ENCODE results near the gene IL5RA. TPM values are rescaled to one million over a fixed set of nuclear protein-coding genes. Genes with fewer than 3 reads are reported as not detected.
A peak's percentile ranks its signal among the peaks of the same experiment; 100 is the strongest.

Gene IL5RA
- total RNA-seq, 2 donors from 2014 or later: not detected

GRCh38 chr3:3117651-3118050, 7.5 kb upstream of the IL5RA start:
- no peaks in the 10 kb centered on the region for H3K9me3 ChIP-seq (ENCODE audit: control insufficient read depth, low read length)
- no peak overlapping the region for H3K4me3 Mint-ChIP-seq
- WGBS, 2 experiments (ENCODE audit: insufficient coverage in 1 of 2, insufficient read length in 1 of 2): 82 to 100% methylated on average over 1 to 2 of the region's 2 CpGs
- H3K4me1 ChIP-seq (ENCODE audit: control insufficient read depth, insufficient read depth, low read length): no peaks in the 10 kb centered on the region
- no peaks in the 10 kb centered on the region for H3K36me3 ChIP-seq (ENCODE audit: control insufficient read depth, insufficient read depth, low read length)
- no peaks in the 10 kb centered on the region for H3K36me3 Mint-ChIP-seq (ENCODE audit: low read depth)
- H3K9ac ChIP-seq (ENCODE audit: extremely low read depth, low read length, poor library complexity, severe bottlenecking): no peak overlapping the region
- TF ChIP-seq CTCF (conservative IDR thresholded peaks at IDR 0.05): no peak
- no peaks in the 10 kb centered on the region for H3K9me3 Mint-ChIP-seq
- no peak overlapping the region for H3K4me3 ChIP-seq (ENCODE audit: low read length)
- H3K27me3 ChIP-seq (ENCODE audit: control insufficient read depth, insufficient read depth, low read length, poor library complexity, severe bottlenecking): no peaks in the 10 kb centered on the region
- DNase-seq: no peak
- H3K27ac Mint-ChIP-seq: no peak overlapping the region
- no peak overlapping the region for H3K27ac ChIP-seq (ENCODE audit: low read depth, low read length)
- peaks cover 6% of the 10 kb centered on the region for H3K27me3 Mint-ChIP-seq (ENCODE audit: insufficient read depth)
- H3K4me1 Mint-ChIP-seq: no peaks in the 10 kb centered on the region

GRCh38 chr3:3113042-3113709, 3.0 kb upstream of the IL5RA start:
- no peaks in the 10 kb centered on the region for H3K9me3 Mint-ChIP-seq
- H3K27me3 Mint-ChIP-seq (ENCODE audit: insufficient read depth): peaks cover 9% of the 10 kb centered on the region
- no peak for TF ChIP-seq CTCF (conservative IDR thresholded peaks at IDR 0.05)
- no peak overlapping the region for H3K27ac ChIP-seq (ENCODE audit: low read depth, low read length)
- DNase-seq: no peak
- H3K4me3 Mint-ChIP-seq: no peak overlapping the region
- no peaks in the 10 kb centered on the region for H3K9me3 ChIP-seq (ENCODE audit: control insufficient read depth, low read length)
- H3K4me3 ChIP-seq (ENCODE audit: low read length): no peak overlapping the region
- H3K4me1 Mint-ChIP-seq: peaks cover 21% of the 10 kb centered on the region
- no peaks in the 10 kb centered on the region for H3K36me3 ChIP-seq (ENCODE audit: control insufficient read depth, insufficient read depth, low read length)
- no peak overlapping the region for H3K9ac ChIP-seq (ENCODE audit: extremely low read depth, low read length, poor library complexity, severe bottlenecking)
- H3K36me3 Mint-ChIP-seq (ENCODE audit: low read depth): no peaks in the 10 kb centered on the region
- 70% methylated on average over 4 of the region's 4 CpGs; no CpG with 5 or more reads in 1 of the 2 experiments for WGBS, 2 experiments (ENCODE audit: insufficient coverage in 1 of 2, insufficient read length in 1 of 2)
- peaks cover 10% of the 10 kb centered on the region for H3K4me1 ChIP-seq (ENCODE audit: control insufficient read depth, insufficient read depth, low read length)
- H3K27me3 ChIP-seq (ENCODE audit: control insufficient read depth, insufficient read depth, low read length, poor library complexity, severe bottlenecking): peaks cover 12% of the 10 kb centered on the region
- H3K27ac Mint-ChIP-seq: no peak overlapping the region

- Mint-ChIP-seq H3K9me3 (no peaks in the 10 kb centered on the region), H3K4me1 (peaks cover 21% of the 10 kb centered on the region), H3K27me3 (ENCODE audit: insufficient read depth) (peaks cover 10% of the 10 kb centered on the region), H3K36me3 (ENCODE audit: low read depth) (no peaks in the 10 kb centered on the region), H3K4me3 (no peak overlapping the region), H3K27ac (peak overlapping the region; percentile 10)
- Histone ChIP-seq H3K27me3 (ENCODE audit: control insufficient read depth, insufficient read depth, low read length, poor library complexity, severe bottlenecking) (peaks cover 22% of the 10 kb centered on the region), H3K4me1 (ENCODE audit: control insufficient read depth, insufficient read depth, low read length) (peaks cover 10% of the 10 kb centered on the region), H3K36me3 (ENCODE audit: control insufficient read depth, insufficient read depth, low read length) (no peaks in the 10 kb centered on the region), H3K27ac (ENCODE audit: low read depth, low read length) (no peak overlapping the region), H3K9ac (ENCODE audit: extremely low read depth, low read length, poor library complexity, severe bottlenecking) (peak overlapping the region; percentile 11), H3K9me3 (ENCODE audit: control insufficient read depth, low read length) (no peaks in the 10 kb centered on the region), H3K4me3 (ENCODE audit: low read length) (no peak overlapping the region)
- DNase-seq: no peak
- TF ChIP-seq CTCF (conservative IDR thresholded peaks at IDR 0.05): no peak
- 84 to 92% methylated on average over 6 of the region's 7 CpGs for WGBS, 2 experiments (ENCODE audit: insufficient coverage in 1 of 2, insufficient read length in 1 of 2)
Measured at GRCh38 chr3:3110749-3111361, 681 bp upstream of the IL5RA start.

Data from endodermal cell (in vitro differentiated cells).